HG03097 (cell line): ENCODE results near the gene RCHY1.
"Not testable (repeated sequence)": the region's sequence is repeated elsewhere in the genome, so short reads cannot be mapped to it uniquely, and the experiment has no call there.

Experiments
- ATAC-seq: cut with Tn5 transposase; IDR thresholded peaks from one replicate; pipeline ENCODE4 v1.9.1; 2021; ENCODE audit not compliant: unreplicated experiment, low FRiP score

RCHY1 gene

GRCh38 chr4:75514131-75514948 is at the start of gene RCHY1, which contains the start of gene THAP6:
RCHY1 (minus strand) TSS chr4:75514403; CDS start chr4:75514286, 117 bp downstream.
THAP6 (plus strand) TSS chr4:75514473; CDS start chr4:75515453, 980 bp downstream.
- ATAC-seq = peak; percentile 92

GRCh38 chr4:75561789-75562188 is 47.6 kb upstream of the RCHY1 start:
- no peak for ATAC-seq

DNA sequence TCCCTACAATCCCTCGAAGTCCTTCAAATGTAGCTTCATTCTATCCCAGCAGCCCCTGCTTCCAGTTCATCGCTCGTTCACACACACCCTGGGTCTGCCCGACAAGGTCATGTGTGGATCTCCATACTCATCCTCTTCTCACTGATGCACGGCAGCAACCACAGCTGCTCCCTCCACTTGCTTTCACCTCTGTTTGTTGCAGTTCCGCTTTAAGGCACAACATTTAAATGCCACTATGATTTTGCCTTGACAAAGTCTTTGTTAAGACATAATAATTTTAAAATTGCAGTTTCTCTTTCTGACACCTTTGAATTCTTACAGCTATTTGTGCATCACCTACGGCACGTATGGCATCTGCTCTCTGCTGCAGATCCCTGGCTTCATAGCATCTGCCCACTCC is 43.5 kb upstream of the RCHY1 start:
- no peak for ATAC-seq

DNA sequence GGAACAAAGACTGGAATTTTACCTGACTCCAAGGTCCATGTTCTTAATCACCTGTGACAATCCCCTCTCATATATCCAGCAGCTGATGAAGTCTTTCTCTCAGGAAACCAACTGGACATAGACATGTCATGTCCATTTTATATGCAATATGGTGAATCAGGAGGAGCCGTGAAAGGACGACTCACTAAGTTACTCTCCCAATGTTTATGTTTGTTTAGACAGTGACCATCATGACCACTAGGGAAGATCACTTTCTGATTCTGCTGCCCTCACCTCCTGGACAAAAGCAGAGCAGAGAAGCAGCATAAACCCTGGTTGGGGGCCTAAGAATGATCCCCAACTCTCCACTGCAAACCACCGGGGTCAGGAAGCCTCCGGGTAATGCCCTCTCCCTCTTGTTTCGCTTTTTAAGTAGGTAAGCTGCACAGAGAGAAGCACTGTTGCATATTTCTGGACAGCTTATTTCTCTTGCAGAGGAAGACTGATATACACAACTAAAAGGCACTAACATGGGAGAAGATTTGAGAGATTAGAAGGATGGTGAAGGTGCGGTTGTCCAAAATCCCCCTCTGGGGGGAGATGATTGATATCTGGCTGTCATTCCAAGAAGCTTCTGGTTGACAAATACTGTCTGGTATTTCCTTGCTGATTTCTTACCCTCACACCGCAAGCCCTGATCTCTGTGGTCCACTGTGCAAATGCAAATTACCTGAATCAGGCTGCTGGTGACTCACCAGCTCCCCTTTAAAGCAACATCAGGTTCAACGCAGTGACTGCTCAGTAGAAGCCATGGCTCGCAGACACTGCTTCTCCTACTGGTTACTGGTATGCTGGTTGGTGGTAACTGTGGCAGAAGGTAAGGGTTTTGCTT is 41.3 kb upstream of the RCHY1 start, which contains the start of gene ODAPH:
Gene ODAPH, plus strand, starts transcription at position 773 of the 871 bp plus-strand sequence. Its CDS starts 17 bp downstream, at position 790.
- no peak for ATAC-seq

DNA sequence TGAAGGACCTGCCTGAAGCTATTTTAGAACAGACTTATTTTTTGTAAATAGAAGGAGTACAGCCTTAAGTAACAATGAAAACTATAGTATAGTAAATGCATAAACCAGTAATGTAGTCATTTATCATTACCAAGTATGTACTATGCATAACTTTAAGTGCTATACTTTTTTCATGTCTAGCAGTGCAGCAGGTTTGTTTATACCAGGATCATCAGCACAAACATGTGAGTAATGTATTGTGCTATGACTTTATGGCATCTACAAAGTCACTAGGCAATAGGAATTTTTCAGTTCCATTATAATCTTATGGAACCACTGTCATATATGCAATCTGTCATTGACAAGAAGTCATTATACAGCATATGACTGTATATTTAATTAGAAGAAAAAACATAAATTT is 38.2 kb upstream of the RCHY1 start:
- ATAC-seq = no peak

DNA sequence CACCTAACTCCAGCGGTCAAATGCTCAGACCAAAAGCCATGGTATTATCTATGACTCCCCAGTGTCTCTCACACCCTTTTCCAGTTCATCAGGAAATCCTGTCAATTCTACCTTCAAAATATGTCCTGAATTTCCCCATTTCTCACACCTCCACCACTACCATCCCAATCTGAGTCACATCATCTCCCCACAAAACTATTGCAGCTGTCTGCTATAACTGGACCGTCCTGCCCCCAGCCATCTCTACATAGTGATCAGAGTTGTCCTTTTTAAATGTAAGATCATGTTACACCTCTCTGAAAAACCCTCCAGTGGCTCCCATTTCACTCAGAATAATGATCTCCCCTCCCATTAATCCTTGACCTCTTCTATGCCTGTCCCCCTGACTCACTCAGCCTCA is 34.8 kb upstream of the RCHY1 start:
- no peak for ATAC-seq

DNA sequence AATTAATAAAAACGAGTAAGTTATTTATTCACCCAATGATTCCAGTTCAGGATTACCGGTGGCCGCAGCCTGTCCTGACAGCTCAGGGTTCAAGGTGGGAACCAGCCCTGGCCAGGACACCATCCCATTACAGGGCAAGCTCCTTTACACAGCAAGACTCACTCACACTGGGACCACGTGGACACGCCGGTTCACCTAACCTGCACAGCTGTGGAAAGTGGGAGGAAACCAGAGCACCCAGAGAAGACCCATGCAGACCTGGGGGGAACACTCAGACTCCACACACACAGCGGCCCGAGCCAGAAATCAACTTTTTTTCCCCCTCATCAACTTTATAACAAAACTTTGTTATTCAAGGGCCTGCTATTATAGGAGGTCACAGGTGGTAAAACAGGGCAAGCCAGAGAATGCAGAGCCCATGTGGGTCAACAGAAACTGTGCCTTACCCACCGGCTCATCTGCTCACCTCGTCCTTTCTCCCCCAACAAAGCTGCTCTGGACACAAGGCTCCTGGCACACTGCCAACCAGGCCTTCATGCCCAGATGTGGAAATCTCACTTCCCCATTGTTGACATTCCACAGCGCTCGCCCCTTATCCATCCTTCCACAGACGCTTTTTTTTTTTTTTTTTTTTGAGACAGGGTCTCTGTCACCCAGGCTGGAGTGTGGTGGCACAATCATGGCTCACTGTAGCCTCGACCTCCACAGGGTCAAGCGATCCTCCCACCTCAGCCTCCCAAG is 33.6 kb upstream of the RCHY1 start:
- no peak for ATAC-seq

- no peak for ATAC-seq
Measured at GRCh38 chr4:75545526-75545925, 31.3 kb upstream of the RCHY1 start.

DNA sequence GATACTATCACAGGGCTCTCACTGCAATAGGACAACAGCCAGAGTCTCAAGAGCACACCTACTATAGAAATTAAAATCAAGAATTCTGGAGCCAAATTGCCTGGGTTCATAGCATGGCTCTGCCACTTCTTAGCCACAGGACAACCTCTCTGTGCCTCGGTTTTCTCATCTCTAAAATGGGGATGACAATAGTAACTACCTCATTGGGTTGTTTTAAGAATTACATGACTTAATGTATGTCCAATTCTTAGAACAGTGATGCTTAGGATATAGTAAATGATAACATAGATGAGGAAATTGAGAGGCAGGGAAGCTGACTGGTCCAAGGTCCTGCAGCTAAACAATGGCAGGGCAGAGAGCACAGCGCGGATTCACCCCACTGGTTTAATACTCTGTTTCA is 30.7 kb upstream of the RCHY1 start:
- no peak for ATAC-seq

DNA sequence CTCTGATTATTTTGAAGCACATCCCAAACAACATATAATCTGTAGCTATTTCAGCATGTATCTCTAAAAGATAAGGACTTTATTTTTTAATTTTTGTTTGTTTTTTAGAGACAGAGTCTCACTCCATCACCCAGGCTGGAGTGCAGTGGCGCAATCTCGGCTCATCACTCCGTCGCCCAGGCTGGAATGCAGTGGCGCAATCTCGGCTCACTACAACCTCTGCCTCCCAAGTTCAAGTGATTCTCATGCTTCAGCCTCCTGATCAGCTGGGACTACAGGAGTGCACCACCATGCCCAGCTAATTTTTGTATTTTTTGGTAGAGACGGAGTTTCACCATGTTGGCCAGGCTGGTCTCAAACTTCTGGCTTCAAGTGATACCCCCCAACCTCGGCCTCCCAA is 30.0 kb upstream of the RCHY1 start:
- not testable (repeated sequence) for ATAC-seq

DNA sequence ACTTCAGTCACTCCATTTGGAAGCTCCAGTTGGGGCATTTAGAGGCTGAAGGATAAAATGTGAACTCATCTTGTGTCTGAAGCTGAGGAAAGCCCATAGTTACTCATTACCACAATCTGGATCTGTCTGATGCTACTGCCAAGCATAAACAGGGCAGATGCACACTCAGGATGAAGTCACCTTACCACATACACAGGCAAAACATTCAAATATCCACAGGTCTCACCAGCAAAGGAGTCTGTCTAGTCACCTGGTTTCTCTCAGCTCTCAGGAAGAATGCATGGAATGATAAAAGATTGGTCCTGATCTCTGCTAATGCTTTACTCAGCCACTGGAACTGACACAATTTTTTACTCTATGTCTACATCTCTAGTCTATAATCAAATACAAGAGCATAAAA is 28.6 kb upstream of the RCHY1 start:
- ATAC-seq = no peak

GRCh38 chr4:75537308-75537707 is 23.1 kb upstream of the RCHY1 start:
- ATAC-seq = not testable (repeated sequence)

DNA sequence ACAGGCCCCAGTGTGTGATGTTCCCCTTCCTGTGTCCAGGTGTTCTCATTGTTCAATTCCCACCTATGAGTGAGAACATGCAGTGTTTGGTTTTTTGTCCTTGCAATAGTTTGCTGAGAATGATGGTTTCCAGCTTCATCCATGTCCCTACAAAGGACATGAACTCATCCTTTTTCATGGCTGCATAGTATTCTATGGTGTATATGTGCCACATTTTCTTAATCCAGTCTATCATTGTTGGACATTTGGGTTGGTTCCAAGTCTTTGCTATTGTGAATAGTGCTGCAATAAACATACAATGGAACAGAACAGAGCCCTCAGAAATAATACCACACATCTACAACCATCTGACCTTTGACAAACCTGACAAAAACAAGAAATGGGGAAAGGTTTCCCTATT is 19.7 kb upstream of the RCHY1 start:
- ATAC-seq = not testable (repeated sequence)

DNA sequence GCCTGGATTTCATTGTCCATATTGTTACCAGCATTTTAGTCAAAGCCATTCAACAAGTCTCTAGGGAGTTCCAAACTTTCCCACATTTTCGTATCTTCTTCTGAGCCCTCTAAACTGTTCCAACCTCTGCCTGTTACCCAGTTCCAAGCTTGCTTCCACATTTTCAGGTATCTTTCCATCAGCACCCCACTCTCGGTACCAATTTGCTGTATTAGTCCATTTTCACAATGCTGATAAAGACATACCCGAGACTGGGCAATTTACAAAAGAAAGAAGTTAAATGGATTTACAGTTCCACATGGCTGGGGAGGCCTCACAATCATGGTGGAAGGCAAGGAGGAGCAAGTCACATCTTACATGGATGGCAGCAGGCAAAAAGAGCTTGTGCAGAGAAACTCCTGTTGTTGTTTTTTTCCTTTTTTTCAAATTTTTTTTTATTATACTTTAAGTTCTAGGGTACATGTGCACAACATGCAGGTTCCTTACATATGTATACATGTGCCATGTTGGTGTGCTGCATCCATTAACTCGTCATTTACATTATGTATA is 19.2 kb upstream of the RCHY1 start:
- ATAC-seq = not testable (repeated sequence)

DNA sequence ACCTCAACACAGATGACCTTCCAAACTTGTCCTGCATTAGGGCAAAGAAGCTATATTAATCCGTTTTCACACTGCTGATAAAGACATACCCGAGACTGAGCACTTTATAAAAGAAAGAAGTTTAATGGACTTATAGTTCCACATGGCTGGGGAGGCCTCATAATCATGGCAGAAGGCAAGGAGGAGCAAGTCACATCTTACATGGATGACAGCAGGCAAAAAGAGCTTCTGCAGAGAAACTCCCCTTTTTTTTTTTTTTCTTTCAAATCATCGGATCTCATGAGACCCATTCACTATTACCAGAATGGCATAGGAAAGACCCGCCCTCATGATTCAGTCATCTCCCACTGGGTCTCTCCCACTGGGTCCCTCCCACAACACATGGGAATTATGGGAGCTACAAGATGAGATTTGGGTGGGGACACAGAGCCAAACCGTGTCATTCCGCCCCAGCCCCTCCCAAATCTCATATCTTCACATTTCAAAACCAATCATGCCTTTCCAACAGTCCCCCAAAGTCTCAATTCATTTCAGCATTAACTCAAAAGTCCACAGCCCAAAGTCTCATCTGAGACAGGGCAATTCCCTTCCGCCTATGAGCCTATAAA is 17.4 kb upstream of the RCHY1 start:
- ATAC-seq = not testable (repeated sequence)

DNA sequence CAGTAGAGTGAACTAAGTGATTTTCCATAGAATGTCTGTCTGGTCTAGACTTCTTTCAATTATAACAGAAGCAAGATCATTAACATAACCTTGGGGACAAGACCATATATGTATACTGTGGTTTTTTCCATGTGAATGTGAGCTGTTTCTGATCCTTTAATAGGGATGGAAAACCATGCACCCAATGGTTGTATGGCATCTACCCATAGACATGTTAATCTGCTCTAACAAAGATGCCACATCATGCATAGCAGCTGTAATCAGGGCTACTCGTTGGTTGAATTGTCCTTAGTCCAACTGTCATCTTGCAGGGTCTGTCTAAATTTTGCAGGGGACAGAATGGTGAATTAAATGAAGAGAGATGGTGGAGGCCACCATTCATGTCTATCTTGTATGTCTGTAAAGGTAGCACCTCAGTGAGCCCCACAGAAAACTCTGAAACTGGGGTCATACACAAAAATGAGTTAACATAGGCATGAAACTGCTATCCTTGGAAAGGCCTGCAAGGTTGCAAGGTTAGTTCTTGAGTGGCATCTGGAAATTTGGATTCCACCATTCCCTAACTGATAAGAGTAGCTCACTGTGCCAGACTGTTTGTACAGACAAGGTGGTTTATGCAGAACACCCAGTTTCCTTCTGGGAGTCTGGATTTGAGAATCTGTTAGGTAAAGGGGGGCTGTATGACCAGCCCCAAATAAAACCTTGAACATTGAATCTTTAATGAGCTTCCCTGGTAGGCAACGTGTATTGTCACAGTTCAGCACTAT is 16.5 kb upstream of the RCHY1 start:
- ATAC-seq = no peak

- no peak for ATAC-seq
Measured at GRCh38 chr4:75527482-75527881, 13.3 kb upstream of the RCHY1 start.

GRCh38 chr4:75525910-75526309 is 11.7 kb upstream of the RCHY1 start:
- ATAC-seq = no peak

- ATAC-seq = no peak
Measured at GRCh38 chr4:75525086-75525485, 10.9 kb upstream of the RCHY1 start.
